CD1c-positive myeloid dendritic cell (primary cell): ENCODE data around the gene INSYN1.
"Not testable (repeated sequence)": the region's sequence is repeated elsewhere in the genome, so short reads cannot be mapped to it uniquely, and the experiment has no call there.

ENCODE experiments used
- DNase-seq: peaks from one replicate; pipeline ENCODE4 v3.0.0-alpha.2; 2016; ENCODE audit errors: extremely low spot score

The INSYN1 gene

GRCh38 chr15:73749971-73750370 is 3.2 kb downstream of the INSYN1 start:
- no peak for DNase-seq

DNA sequence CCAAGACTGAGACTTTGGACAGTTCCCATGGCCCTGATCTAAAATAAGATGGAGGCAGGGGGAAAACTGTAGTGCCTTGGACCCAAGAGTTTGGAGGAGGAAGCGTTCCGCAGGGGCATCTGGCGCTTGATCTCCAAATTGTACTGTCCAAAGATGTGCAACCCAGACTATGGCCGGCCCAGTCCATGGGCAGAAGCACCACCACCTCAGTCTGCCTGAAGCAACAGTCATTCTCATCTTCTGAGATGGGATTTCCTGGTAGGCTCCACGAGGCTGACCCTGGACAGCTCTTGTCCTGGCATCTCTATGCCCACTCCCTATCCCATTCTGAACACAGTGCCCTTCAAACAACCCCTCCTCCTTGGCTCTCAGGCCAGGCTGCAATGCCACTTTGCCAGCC is 3.6 kb downstream of the INSYN1 start:
- DNase-seq = no peak

DNA sequence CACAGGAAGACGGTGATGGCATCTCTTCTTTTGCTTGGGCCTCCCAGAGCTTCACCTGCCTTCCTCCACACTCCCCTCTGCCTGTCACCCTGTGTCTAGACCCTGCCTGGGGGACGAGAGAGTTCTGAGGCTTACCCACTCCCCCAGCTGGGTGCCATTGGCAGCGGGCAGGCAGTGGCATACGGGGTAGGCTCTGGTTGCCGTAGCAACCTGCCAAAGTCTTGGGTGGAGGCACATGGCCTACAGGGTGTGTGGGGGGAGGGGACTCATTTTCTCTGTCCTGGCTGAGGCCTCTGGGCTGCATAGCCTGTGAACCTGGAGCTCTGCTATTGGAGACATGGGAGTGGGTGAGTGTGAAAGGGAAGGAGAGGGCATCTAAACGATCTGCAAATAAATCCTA is 4.4 kb downstream of the INSYN1 start:
- DNase-seq = no peak

DNA sequence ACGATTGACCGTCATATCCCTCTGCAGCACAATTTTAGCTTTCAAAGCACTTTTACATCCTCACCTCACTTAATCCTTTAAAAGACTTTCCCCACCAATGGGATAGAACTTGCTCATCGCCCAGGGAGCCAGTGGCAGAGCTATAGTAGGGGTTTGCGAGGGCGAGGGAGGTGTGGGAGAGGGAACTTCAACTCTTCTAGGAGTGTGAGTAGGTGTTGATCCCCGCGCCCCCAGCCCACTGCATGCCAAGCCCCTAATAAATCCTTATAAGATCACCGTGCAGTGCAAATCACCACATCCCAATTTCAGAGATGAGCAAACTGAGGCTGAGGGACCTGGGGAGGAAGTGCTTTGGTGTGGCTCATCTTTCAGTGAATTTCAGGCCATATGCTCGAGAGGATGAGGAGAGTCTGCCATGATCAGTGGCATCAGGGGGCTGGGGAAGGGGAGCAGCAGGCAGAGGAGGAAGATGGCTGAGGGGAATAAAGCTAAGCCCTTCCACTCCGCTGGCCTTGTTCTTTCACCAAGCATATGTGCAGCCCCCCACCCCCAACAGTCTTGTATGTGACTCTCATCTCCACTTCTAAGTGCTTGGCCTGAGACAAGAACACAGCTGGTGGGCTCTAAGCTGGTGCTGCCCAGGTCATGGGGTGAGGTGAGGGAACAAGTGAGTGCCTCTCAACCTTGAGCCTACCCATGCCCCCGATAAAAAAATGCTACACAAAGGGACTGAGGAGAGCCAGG is 5.1 kb downstream of the INSYN1 start:
- DNase-seq = no peak

GRCh38 chr15:73746883-73747282 is 6.3 kb downstream of the INSYN1 start:
- no peak for DNase-seq

DNA sequence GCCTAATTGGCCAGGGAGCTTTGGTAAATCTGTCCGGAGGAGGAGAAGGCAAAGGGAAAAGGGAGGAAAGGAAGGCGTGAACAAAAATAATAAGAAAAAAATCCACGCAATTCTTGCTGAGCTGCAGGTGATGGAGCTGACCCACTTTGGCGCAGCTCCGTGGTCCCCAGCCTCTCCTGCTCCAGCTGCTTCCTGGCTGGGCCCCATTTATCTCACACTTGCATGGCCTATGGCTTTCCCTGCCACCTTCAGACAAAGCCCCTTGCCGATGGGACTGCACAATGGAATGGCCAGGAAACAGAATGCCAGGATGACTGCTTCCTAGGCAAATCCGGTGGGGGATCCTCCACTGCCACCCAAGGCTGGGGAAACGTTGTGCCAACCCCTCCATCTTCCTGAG is 6.9 kb downstream of the INSYN1 start:
- no peak for DNase-seq

DNA sequence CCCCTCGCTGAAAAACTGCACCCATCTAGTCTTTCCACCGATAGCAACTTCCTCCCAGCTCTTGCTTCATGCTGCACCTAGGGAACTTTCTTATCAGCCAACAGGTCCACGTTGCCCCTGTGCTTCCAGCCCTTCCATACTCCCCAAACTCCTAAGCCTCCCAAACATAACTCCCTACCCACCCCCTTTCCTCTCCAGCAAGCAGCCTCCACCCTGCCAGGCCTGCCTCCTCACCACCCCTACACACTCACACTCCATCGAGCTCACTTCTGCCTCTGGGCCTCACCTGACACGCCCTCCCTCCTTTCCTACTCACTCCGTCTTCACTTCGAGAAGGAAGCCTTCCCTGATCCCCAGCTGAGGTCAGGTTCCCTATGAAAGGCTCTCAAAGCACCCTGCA is 8.1 kb downstream of the INSYN1 start:
- DNase-seq = no peak

DNA sequence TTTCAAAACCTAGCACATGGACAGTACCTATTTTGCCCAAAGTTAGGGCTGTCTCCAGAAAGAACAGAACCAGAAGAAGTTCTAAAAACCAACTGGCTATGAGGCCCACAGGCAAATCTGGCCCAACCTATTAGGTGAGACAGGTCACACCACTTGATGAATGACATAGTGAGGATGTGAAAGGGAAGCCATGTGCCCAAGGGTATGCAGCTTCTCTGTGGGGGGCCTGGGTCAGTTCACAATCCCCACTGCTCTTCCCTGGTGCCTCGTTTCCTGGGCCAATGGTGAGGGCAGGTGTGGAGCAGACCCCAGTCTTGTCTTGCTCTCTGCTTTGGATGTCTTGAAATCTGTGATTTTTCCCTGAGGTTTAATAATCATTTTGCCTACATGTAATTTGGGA is 8.9 kb downstream of the INSYN1 start:
- no peak for DNase-seq

GRCh38 chr15:73741321-73741836 is 11.8 kb downstream of the INSYN1 start:
- no peak for DNase-seq

DNA sequence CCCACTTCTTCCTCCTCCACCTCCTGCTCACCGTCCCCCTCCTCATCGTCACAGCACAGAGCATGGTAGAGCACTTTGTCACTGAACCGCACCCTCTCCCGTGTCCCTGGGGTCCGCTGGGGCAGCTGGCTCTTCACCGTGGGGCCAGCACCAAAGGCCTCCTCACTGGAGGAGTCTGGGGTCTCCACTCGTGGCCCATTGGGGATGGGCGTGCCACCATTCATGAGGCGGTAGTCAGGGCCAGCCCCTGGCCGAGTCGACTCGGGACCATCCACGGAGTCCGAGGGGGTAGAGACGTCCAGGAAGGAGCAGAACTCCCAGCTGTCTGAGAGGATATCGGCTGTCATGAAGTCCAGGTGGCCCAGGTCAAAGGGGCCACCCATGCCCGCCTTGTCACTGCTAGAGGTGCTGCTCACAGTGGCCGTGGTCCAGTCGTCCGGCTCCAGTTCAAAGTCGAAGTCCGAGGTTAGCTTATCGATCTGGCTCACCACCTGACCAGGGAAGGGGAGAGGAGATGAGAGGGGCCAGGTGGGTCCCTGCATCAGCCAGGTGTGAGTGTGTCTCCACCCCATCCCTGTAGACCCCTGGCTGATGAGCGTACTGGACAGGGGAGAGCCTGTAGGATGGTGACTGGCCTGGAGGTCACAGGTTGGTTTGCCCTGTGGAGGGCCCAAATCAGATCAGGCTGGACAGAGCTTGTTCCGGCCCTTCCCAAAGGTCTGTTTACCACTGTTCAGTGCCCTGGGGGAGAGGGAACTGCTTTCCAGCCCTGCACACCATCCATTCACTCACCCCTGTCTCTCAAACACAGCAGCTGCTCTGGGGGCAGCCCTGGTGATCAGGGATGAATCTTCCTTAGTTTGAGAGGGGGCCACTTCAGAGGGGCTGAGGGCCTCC is 12.8 kb downstream of the INSYN1 start:
- DNase-seq = no peak

- no peak for DNase-seq
Measured at GRCh38 chr15:73737535-73737934, 15.6 kb downstream of the INSYN1 start.

DNA sequence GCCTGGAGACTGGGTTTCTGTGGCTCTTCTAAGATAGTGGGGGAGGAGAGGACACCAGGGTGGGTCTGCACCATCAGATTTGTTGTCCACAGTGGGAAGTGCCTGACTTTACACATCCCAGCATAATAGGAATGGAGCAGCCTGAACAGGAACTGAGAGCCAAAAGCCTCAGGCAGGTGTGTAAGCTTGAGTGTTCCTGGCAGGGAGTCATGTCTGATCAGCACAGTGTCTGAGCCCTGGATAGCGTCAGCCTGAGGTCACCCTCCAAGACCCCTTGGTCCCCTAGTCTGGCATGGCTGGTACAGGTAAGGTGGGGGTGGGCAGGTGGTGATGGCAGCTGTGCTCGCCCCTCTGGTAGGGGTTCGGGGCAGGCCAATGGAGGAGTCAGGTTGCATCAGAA is 20.2 kb downstream of the INSYN1 start:
- no peak for DNase-seq

GRCh38 chr15:73732051-73732450 is 21.1 kb downstream of the INSYN1 start:
- DNase-seq = not testable (repeated sequence)

GRCh38 chr15:73727330-73727976 is 25.7 kb downstream of the INSYN1 start:
- no peak for DNase-seq

- DNase-seq = no peak
Measured at GRCh38 chr15:73724212-73724611, 28.9 kb downstream of the INSYN1 start.

- no peak for DNase-seq
Measured at GRCh38 chr15:73723191-73723590, 30.0 kb downstream of the INSYN1 start.

DNA sequence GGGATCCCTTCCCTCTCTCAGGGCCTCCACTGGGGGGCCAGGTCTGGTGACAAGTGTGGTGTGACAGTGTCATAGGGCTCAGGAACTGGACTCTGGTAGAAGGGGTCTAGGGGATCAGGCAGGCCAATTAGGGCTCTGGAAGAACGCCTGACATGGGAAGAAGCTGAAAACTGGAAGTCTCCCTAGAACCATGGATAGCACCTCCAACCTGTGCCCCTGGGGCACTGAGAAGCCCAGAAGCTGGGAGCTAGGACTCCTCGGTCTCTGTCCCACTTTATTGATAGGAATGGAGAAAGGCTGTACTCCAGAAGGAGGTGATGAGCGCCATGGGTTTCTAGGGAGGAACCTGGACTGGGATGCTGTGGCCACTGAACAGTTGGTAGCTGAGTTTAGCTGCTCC is 30.7 kb downstream of the INSYN1 start:
- DNase-seq = no peak

DNA sequence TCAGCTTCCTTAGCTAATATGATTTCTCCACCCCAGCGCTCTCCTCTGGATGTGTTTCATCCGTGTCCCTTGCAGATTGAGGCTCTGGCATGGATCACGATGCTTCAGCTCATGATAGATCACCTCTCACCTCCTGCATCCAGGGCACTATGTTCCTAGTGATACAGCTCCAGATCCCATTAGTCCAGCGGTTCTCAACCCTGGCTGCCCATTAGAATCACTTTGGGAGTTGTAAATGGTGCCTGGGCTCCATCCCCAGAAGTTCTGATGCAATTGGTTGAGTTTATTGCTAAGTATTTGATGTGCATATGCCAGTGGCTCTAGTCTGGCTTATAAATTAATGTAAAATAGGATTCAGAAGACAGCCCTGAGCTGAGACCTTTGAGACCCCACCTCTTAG is 34.5 kb downstream of the INSYN1 start:
- no peak for DNase-seq

- DNase-seq = no peak
Measured at GRCh38 chr15:73717802-73718201, 35.3 kb downstream of the INSYN1 start.

- DNase-seq = no peak
Measured at GRCh38 chr15:73717206-73717605, 35.9 kb downstream of the INSYN1 start.

- DNase-seq = no peak
Measured at GRCh38 chr15:73716417-73716816, 36.7 kb downstream of the INSYN1 start.

DNA sequence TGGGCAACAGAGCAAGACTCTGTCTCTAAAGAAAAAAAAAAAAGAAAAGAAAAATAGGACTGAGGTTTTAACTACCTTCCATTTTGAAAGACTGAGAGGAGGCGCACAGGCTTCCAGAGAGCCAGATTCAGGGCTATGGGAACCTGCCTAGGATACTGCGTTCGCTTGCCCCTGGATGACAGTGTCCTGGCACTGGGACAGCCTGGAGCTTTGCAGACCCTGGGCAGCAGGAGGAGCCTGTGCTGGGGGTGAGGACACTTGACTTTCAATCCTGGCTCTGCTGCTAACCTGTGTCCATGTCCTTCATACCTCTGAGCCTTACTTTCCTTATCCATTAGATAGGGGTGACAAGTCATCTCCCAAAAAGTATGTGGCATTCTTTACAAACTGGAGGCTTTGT is 37.7 kb downstream of the INSYN1 start:
- DNase-seq = no peak
